Chondrocyte (in vitro differentiated cells): ENCODE results near the gene AQP3. TPM values are rescaled to one million over a fixed set of nuclear protein-coding genes. Genes with fewer than 3 reads are reported as not detected.
"Not testable (repeated sequence)": the region's sequence is repeated elsewhere in the genome, so short reads cannot be mapped to it uniquely, and the experiment has no call there.

Source experiments
- DNase-seq: peaks from one replicate; pipeline ENCODE4 v3.0.0; 2021; ENCODE audit warnings: mixed read lengths, low spot score
- H3K27ac Mint-ChIP-seq: one replicate; pipeline ENCODE4 v1.8.0; 2021; ENCODE audit warnings: mild to moderate bottlenecking, moderate library complexity, mixed read lengths; ENCODE audit not compliant: unreplicated experiment
- H3K27me3 Mint-ChIP-seq: 2 replicates; pipeline ENCODE4 v1.8.0; 2021; ENCODE audit warnings: low read depth, mixed read lengths
- H3K36me3 Mint-ChIP-seq: 2 replicates; pipeline ENCODE4 v1.8.0; 2021; ENCODE audit warnings: low read depth, mixed read lengths
- H3K4me1 Mint-ChIP-seq: 2 replicates; pipeline ENCODE4 v1.8.0; 2021; ENCODE audit warnings: low read depth, mild to moderate bottlenecking, mixed read lengths
- H3K4me3 Mint-ChIP-seq: one replicate; pipeline ENCODE4 v1.8.0; 2021; ENCODE audit warnings: mild to moderate bottlenecking, moderate library complexity, mixed read lengths; ENCODE audit not compliant: unreplicated experiment
- H3K9me3 Mint-ChIP-seq: 2 replicates; pipeline ENCODE4 v1.8.0; 2021; ENCODE audit warnings: low read depth, mixed read lengths
- CTCF ChIP-seq: fragments of 200-600 bp; sonication (generic); IDR thresholded peaks from 2 replicates; pipeline ENCODE4 v1.5.0; 2021; ENCODE audit warnings: antibody characterized with exemption, mild to moderate bottlenecking, moderate library complexity
- long read RNA-seq: library from polyadenylated mRNA; stranded (forward); transcript quantifications from one replicate; pipeline ENCODE4 v2.0.0, GENCODE V29; 2021
- total RNA-seq: library from RNA; stranded (reverse); gene quantifications from 3 replicates; pipeline ENCODE4 v1.2.1, GENCODE V29; 2021

Gene AQP3
- 3.6 to 4.0 TPM (median 3.6 TPM) in 3 replicates for total RNA-seq
- long read RNA-seq, transcript AQP3-201 (6 exons, 1,871 nt): major isoform, 6 of 8 reads
- long read RNA-seq, partial matches to known transcripts: 0 of 8 reads
- long read RNA-seq, other reads (novel, unspliced or antisense): 2 of 8 reads

- Mint-ChIP-seq H3K27me3 (no peaks in the 10 kb centered on the region), H3K36me3 (no peaks in the 10 kb centered on the region), H3K27ac (peak within 1 kb of the TSS; percentile 88), H3K4me1 (peaks cover 15% of the 10 kb centered on the region), H3K9me3 (no peaks in the 10 kb centered on the region), H3K4me3 (peak within 1 kb of the TSS; percentile 79)
- no peak for DNase-seq
- peak; percentile 73 for TF ChIP-seq CTCF
Measured at GRCh38 chr9:33446946-33447798, at the start of gene AQP3. Gene AQP3 (minus strand): TSS chr9:33447593. CDS start chr9:33447530, 63 bp downstream.

GRCh38 chr9:33493819-33494218, 46.4 kb upstream of the AQP3 start:
- DNase-seq, H3K4me3 Mint-ChIP-seq, H3K36me3 Mint-ChIP-seq, H3K9me3 Mint-ChIP-seq, H3K27ac Mint-ChIP-seq, H3K27me3 Mint-ChIP-seq: not testable (repeated sequence)
- H3K4me1 Mint-ChIP-seq: peaks cover 24% of the 10 kb centered on the region

- no peaks in the 10 kb centered on the region for H3K27me3 Mint-ChIP-seq
- TF ChIP-seq CTCF: no peak
- no peaks in the 10 kb centered on the region for H3K9me3 Mint-ChIP-seq
- no peak for DNase-seq
- H3K4me1 Mint-ChIP-seq: peaks cover 17% of the 10 kb centered on the region
- H3K36me3 Mint-ChIP-seq: peaks cover 2% of the 10 kb centered on the region
- no peak overlapping the region for H3K4me3 Mint-ChIP-seq
- H3K27ac Mint-ChIP-seq: peak overlapping the region; percentile 13
Measured at GRCh38 chr9:33489066-33489465, 41.7 kb upstream of the AQP3 start.

GRCh38 chr9:33485312-33485711, 37.9 kb upstream of the AQP3 start:
- not testable (repeated sequence) for H3K36me3 Mint-ChIP-seq, H3K4me3 Mint-ChIP-seq, H3K27ac Mint-ChIP-seq, H3K9me3 Mint-ChIP-seq, DNase-seq, H3K27me3 Mint-ChIP-seq
- peaks cover 12% of the 10 kb centered on the region for H3K4me1 Mint-ChIP-seq

- Mint-ChIP-seq H3K27me3 (no peaks in the 10 kb centered on the region), H3K9me3 (no peaks in the 10 kb centered on the region), H3K4me1 (peaks cover 6% of the 10 kb centered on the region), H3K4me3 (no peak overlapping the region), H3K27ac (no peak overlapping the region), H3K36me3 (no peaks in the 10 kb centered on the region)
- DNase-seq: peak; percentile 35
- TF ChIP-seq CTCF: no peak
Measured at GRCh38 chr9:33480976-33481375, 33.6 kb upstream of the AQP3 start.

- Mint-ChIP-seq H3K4me3 (no peak overlapping the region), H3K9me3 (no peaks in the 10 kb centered on the region), H3K36me3 (no peaks in the 10 kb centered on the region), H3K27me3 (no peaks in the 10 kb centered on the region), H3K4me1 (peaks cover 6% of the 10 kb centered on the region), H3K27ac (peak overlapping the region; percentile 47)
- DNase-seq: no peak
- no peak for TF ChIP-seq CTCF
Measured at GRCh38 chr9:33480106-33480505, 32.7 kb upstream of the AQP3 start.
